Astrocyte of the cerebellum (primary cell): ENCODE results near the gene HERC5.
"Not testable (repeated sequence)": the region's sequence is repeated elsewhere in the genome, so short reads cannot be mapped to it uniquely, and the experiment has no call there.

Experiments used
- DNase-seq: peaks from one replicate; pipeline ENCODE4 v3.0.0-alpha.2; 2011; ENCODE audit warnings: low read depth
- H3K4me3 ChIP-seq: 2 replicates; pipeline ENCODE4 v1.5.1; 2011; ENCODE audit warnings: mild to moderate bottlenecking, low read depth, low read length, moderate library complexity
- in situ Hi-C: cut with HindIII; loops from 2 replicates; pipeline ENCODE4 v1.10.0; 2017; ENCODE audit warnings: low sequenced_read_pairs
- TF ChIP-seq, protein P1 (sequence below): IDR thresholded peaks from 2 replicates; pipeline ENCODE4 v1.5.1; 2012; ENCODE audit warnings: low read length, low read depth, moderate library complexity, mild to moderate bottlenecking; ENCODE audit errors: missing control alignments

Gene HERC5

GRCh38 chr4:88445252-88445651 is 11.7 kb upstream of the HERC5 start:
- in situ Hi-C loops: no loop called here
- no peak overlapping the region for H3K4me3 ChIP-seq
- no peak for DNase-seq
- TF ChIP-seq, protein P1, sequence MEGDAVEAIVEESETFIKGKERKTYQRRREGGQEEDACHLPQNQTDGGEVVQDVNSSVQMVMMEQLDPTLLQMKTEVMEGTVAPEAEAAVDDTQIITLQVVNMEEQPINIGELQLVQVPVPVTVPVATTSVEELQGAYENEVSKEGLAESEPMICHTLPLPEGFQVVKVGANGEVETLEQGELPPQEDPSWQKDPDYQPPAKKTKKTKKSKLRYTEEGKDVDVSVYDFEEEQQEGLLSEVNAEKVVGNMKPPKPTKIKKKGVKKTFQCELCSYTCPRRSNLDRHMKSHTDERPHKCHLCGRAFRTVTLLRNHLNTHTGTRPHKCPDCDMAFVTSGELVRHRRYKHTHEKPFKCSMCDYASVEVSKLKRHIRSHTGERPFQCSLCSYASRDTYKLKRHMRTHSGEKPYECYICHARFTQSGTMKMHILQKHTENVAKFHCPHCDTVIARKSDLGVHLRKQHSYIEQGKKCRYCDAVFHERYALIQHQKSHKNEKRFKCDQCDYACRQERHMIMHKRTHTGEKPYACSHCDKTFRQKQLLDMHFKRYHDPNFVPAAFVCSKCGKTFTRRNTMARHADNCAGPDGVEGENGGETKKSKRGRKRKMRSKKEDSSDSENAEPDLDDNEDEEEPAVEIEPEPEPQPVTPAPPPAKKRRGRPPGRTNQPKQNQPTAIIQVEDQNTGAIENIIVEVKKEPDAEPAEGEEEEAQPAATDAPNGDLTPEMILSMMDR: no peak

DNA sequence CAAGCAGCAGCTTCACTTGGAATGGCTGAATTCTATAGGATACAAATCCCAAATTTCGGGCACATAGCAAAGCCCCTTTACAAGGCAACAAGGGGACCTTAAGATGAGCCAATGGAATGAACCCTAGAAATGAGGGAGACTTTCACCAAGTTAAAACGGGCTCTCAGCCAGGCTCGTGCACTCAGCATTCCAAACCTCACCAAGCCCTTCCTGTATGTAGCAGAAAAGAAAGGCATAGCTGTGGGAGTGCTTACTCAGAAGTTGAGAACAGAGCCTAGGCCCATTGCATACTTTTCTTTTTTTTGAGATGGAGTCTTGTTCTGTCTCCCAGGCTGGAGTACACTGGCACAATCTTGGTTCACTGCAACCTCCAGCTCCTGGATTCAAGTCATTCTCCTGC is 10.8 kb upstream of the HERC5 start:
- in situ Hi-C loops: no loop called here
- H3K4me3 ChIP-seq: no peak overlapping the region
- TF ChIP-seq, protein P1: no peak
- no peak for DNase-seq

- H3K4me3 ChIP-seq: no peak overlapping the region
- TF ChIP-seq, protein P1: no peak
- DNase-seq: no peak
- in situ Hi-C loops: no loop called here
Observed at GRCh38 chr4:88447371-88448095, 9.4 kb upstream of the HERC5 start.

GRCh38 chr4:88448211-88448765 is 8.6 kb upstream of the HERC5 start:
- H3K4me3 ChIP-seq, in situ Hi-C loops, DNase-seq: not testable (repeated sequence)

DNA sequence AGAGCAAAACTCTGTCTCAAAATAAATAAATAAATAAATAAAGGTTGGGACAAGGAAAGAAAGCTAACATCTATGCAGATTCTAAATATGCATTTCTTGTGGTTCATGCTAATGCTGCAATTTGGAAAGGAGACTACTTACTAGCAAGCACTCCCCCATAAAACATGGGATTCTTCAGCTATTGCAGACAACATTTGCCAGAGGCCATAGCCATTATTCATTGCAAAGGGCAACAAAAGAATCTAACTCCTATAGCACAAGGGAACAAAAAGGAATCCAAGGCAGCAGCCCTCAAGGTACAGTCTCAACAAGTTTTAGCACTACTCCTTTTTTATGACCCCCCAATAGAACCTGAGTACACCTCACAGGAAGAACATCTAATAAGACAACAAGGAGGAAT is 8.0 kb upstream of the HERC5 start:
- in situ Hi-C loops: no loop called here
- no peak overlapping the region for H3K4me3 ChIP-seq
- TF ChIP-seq, protein P1: no peak
- no peak for DNase-seq

DNA sequence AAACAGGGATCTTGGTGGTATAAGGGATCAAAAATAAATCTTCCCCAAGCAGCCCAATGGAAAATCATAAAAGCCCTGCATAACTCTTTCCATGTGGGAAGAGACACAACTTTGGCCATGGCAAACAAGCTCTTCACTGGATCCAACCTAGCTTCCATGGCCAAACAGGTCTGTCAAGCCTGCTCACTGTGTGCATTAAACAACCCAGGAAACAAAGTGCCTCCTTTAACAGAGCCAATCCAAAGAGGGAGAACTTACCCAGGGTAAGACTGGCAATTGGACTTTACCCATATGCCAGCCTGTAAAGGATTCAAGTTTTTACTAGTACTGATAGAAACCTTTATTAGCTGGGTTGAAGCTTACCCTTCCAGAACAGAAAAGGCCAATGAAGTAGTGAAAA is 7.6 kb upstream of the HERC5 start:
- in situ Hi-C loops: no loop called here
- no peak for DNase-seq
- TF ChIP-seq, protein P1: no peak
- no peak overlapping the region for H3K4me3 ChIP-seq

- H3K4me3 ChIP-seq: no peak overlapping the region
- in situ Hi-C loops: no loop called here
- TF ChIP-seq, protein P1: no peak
- DNase-seq: no peak
Observed at GRCh38 chr4:88451205-88451604, 5.7 kb upstream of the HERC5 start.
